ENCODE data around the gene CT45A3. TPM values are rescaled to one million over a fixed set of nuclear protein-coding genes. Genes with fewer than 3 reads are reported as not detected.
"Not testable (repeated sequence)": the region's sequence is repeated elsewhere in the genome, so short reads cannot be mapped to it uniquely, and the experiment has no call there.

The CT45A3 gene
- not detected for total RNA-seq
- total RNA-seq (2013) = not detected

- H3K9me3 Mint-ChIP-seq; H3K4me1 ChIP-seq (ENCODE audit: control insufficient read depth, insufficient read depth, low read length); H3K4me3 Mint-ChIP-seq; intact Hi-C loops (cut with micrococcal nuclease); H3K27me3 Mint-ChIP-seq (ENCODE audit: low read depth in 2 of 2); H3K4me1 Mint-ChIP-seq; H3K27ac ChIP-seq (ENCODE audit: low read length); ATAC-seq; H3K4me3 ChIP-seq (ENCODE audit: low read length); H3K36me3 ChIP-seq (ENCODE audit: control insufficient read depth, insufficient read depth, low read length); H3K9me3 ChIP-seq (ENCODE audit: control insufficient read depth, insufficient read depth, low read length); H3K27me3 ChIP-seq (ENCODE audit: control insufficient read depth, insufficient read depth, low read length); H3K36me3 Mint-ChIP-seq; DNase-seq; H3K27ac Mint-ChIP-seq: not testable (repeated sequence)
- no CpG with 5 or more reads among the region's 17 CpGs for WGBS (ENCODE audit: insufficient coverage)
Measured at GRCh38 chrX:135768091-135768490, at the start of gene CT45A3. Gene CT45A3 (minus strand): TSS chrX:135768191. CDS start chrX:135764444, 3,747 bp downstream.

- H3K4me1 Mint-ChIP-seq; H3K27me3 Mint-ChIP-seq (ENCODE audit: low read depth in 2 of 2); H3K36me3 Mint-ChIP-seq; H3K27ac Mint-ChIP-seq; H3K4me3 Mint-ChIP-seq; DNase-seq; H3K36me3 ChIP-seq (ENCODE audit: control insufficient read depth, insufficient read depth, low read length); H3K4me1 ChIP-seq (ENCODE audit: control insufficient read depth, insufficient read depth, low read length); H3K27ac ChIP-seq (ENCODE audit: low read length); ATAC-seq; H3K9me3 Mint-ChIP-seq; H3K9me3 ChIP-seq (ENCODE audit: control insufficient read depth, insufficient read depth, low read length); H3K27me3 ChIP-seq (ENCODE audit: control insufficient read depth, insufficient read depth, low read length); intact Hi-C loops (cut with micrococcal nuclease); H3K4me3 ChIP-seq (ENCODE audit: low read length): not testable (repeated sequence)
- no CpG with 5 or more reads among the region's 16 CpGs for WGBS (ENCODE audit: insufficient coverage)
Measured at GRCh38 chrX:135802687-135803086, 34.7 kb upstream of the CT45A3 start, which contains the start of gene CT45A6. Gene CT45A6 (minus strand): TSS chrX:135802787. CDS start chrX:135798993, 3,794 bp downstream.

GRCh38 chrX:135785403-135785802 is 17.4 kb upstream of the CT45A3 start, which contains the start of gene CT45A5:
Gene CT45A5 (minus strand): TSS chrX:135785503. CDS start chrX:135781729, 3,774 bp downstream.
- H3K4me3 Mint-ChIP-seq; H3K4me1 Mint-ChIP-seq; H3K36me3 Mint-ChIP-seq; H3K27me3 Mint-ChIP-seq (ENCODE audit: low read depth in 2 of 2); H3K27ac Mint-ChIP-seq; H3K9me3 Mint-ChIP-seq; ATAC-seq; H3K36me3 ChIP-seq (ENCODE audit: control insufficient read depth, insufficient read depth, low read length); H3K9me3 ChIP-seq (ENCODE audit: control insufficient read depth, insufficient read depth, low read length); H3K27me3 ChIP-seq (ENCODE audit: control insufficient read depth, insufficient read depth, low read length); intact Hi-C loops (cut with micrococcal nuclease); DNase-seq; H3K27ac ChIP-seq (ENCODE audit: low read length); H3K4me3 ChIP-seq (ENCODE audit: low read length); H3K4me1 ChIP-seq (ENCODE audit: control insufficient read depth, insufficient read depth, low read length): not testable (repeated sequence)
- no CpG with 5 or more reads among the region's 16 CpGs for WGBS (ENCODE audit: insufficient coverage)

GRCh38 chrX:135744739-135745138 is 23.3 kb downstream of the CT45A3 start:
- ATAC-seq; intact Hi-C loops (cut with micrococcal nuclease); H3K27ac ChIP-seq (ENCODE audit: low read length); H3K36me3 ChIP-seq (ENCODE audit: control insufficient read depth, insufficient read depth, low read length); H3K27ac Mint-ChIP-seq; H3K4me1 Mint-ChIP-seq; H3K36me3 Mint-ChIP-seq; H3K4me1 ChIP-seq (ENCODE audit: control insufficient read depth, insufficient read depth, low read length); H3K27me3 Mint-ChIP-seq (ENCODE audit: low read depth in 2 of 2); H3K27me3 ChIP-seq (ENCODE audit: control insufficient read depth, insufficient read depth, low read length); H3K9me3 Mint-ChIP-seq; DNase-seq; H3K9me3 ChIP-seq (ENCODE audit: control insufficient read depth, insufficient read depth, low read length); H3K4me3 Mint-ChIP-seq; H3K4me3 ChIP-seq (ENCODE audit: low read length): not testable (repeated sequence)
- no CpG with 5 or more reads among the region's 4 CpGs for WGBS (ENCODE audit: insufficient coverage)

GRCh38 chrX:135741192-135741715 is 26.7 kb downstream of the CT45A3 start:
- Mint-ChIP-seq H3K27me3 (ENCODE audit: low read depth in 2 of 2) (peaks cover 0 to 6% of the 10 kb centered on the region in 2 donors), H3K4me1 (no peaks in the 10 kb centered on the region), H3K27ac (no peak overlapping the region), H3K36me3 (no peaks in the 10 kb centered on the region), H3K9me3 (no peaks in the 10 kb centered on the region), H3K4me3 (no peak overlapping the region)
- intact Hi-C loops (cut with micrococcal nuclease) = no loop called here
- ATAC-seq = no peak
- Histone ChIP-seq H3K27me3 (ENCODE audit: control insufficient read depth, insufficient read depth, low read length) (no peaks in the 10 kb centered on the region), H3K4me3 (ENCODE audit: low read length) (no peak overlapping the region), H3K4me1 (ENCODE audit: control insufficient read depth, insufficient read depth, low read length) (no peaks in the 10 kb centered on the region), H3K27ac (ENCODE audit: low read length) (no peak overlapping the region), H3K9me3 (ENCODE audit: control insufficient read depth, insufficient read depth, low read length) (no peaks in the 10 kb centered on the region), H3K36me3 (ENCODE audit: control insufficient read depth, insufficient read depth, low read length) (no peaks in the 10 kb centered on the region)
- no peak for TF ChIP-seq CTCF (IDR thresholded peaks at IDR 0.05)
- no peak for DNase-seq
- 96% methylated on average over 22 of the region's 23 CpGs for WGBS (ENCODE audit: insufficient coverage)
